A549 (cell line): ENCODE data around the gene DBT.
"Not testable (repeated sequence)": the region's sequence is repeated elsewhere in the genome, so short reads cannot be mapped to it uniquely, and the experiment has no call there.

Experiments
- CTCF ChIP-seq: fragments of >200 bp; sonication (Bioruptor Twin); formaldehyde crosslinking; IDR thresholded peaks from 3 replicates; pipeline ENCODE4 v1.5.1; 2016
- MAX ChIP-seq: IDR thresholded peaks from 2 replicates; pipeline ENCODE4 v1.6.1; 2012
- POLR2A ChIP-seq: IDR thresholded peaks from 2 replicates; pipeline ENCODE4 v1.6.1; 2012; ENCODE audit warnings: mild to moderate bottlenecking, low read length
- POLR2AphosphoS2 ChIP-seq: conservative IDR thresholded peaks from 2 replicates; pipeline ENCODE4 v1.6.1; 2012; ENCODE audit warnings: low read length, improper control_type of control experiment, inconsistent platforms
- RAD21 ChIP-seq, 2 experiments: fragments of >200 bp in 1 of 2; sonication (Bioruptor Twin) in 1 of 2; formaldehyde crosslinking in 1 of 2; IDR thresholded peaks in 1 of 2; conservative IDR thresholded peaks in 1 of 2; 2 replicates in 1 of 2; 3 replicates in 1 of 2; pipeline ENCODE4 v1.6.1; 2012 to 2018; ENCODE audit warnings: inconsistent platforms in 1 of 2
- REST ChIP-seq: fragments of 200-600 bp; sonication (generic); IDR thresholded peaks from 2 replicates; pipeline ENCODE4 v1.6.1; 2016; ENCODE audit warnings: antibody characterized with exemption, mild to moderate bottlenecking, moderate library complexity
- SMC3 ChIP-seq: fragments of >200 bp; sonication (Bioruptor Twin); formaldehyde crosslinking; IDR thresholded peaks from 3 replicates; pipeline ENCODE4 v1.6.1; 2018; ENCODE audit warnings: inconsistent platforms
- ZFP36 ChIP-seq: fragments of 450-650 bp; IDR thresholded peaks from 2 replicates; pipeline ENCODE4 v1.6.1; 2014; ENCODE audit warnings: borderline replicate concordance; ENCODE audit not compliant: partially characterized antibody
- TF ChIP-seq, protein P1 (sequence below): IDR thresholded peaks from 2 replicates; pipeline ENCODE4 v1.6.1; 2012; ENCODE audit warnings: low read depth, borderline replicate concordance

DNA sequence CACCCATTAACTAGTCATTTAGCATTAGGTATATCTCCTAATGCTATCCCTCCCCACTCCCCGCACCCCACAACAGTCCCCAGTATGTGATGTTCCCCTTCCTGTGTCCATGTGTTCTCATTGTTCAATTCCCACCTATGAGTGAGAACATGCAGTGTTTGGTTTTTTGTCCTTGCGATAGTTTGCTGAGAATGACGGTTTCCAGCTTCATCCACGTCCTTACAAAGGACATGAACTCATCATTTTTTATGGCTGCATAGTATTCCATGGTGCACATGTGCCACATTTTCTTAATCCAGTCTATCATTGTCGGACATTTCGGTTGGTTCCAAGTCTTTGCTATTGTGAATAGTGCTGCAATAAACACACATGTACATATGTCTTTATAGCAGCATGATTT is 8.8 kb upstream of the DBT start:
- TF ChIP-seq POLR2A; REST; CTCF; RAD21 (conservative IDR thresholded peaks at IDR 0.05 in 1 of 2, IDR thresholded peaks at IDR 0.05 in 1 of 2); MAX; SMC3; ZFP36; POLR2AphosphoS2: not testable (repeated sequence)
- TF ChIP-seq, protein P1, sequence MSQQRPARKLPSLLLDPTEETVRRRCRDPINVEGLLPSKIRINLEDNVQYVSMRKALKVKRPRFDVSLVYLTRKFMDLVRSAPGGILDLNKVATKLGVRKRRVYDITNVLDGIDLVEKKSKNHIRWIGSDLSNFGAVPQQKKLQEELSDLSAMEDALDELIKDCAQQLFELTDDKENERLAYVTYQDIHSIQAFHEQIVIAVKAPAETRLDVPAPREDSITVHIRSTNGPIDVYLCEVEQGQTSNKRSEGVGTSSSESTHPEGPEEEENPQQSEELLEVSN = not testable (repeated sequence)
